DMS79 treated with DMSO at 0.1 percent for 48 hours (cell line): Measurements from ENCODE around the gene TBC1D22A.
A peak's percentile ranks its signal among the peaks of the same experiment; 100 is the strongest.

ENCODE experiments used
- DNase-seq: peaks from one replicate; lab custom pipeline; 2025; lab: John Stamatoyannopoulos, UW

Gene TBC1D22A

GRCh38 chr22:46753360-46753759 is 9.1 kb upstream of the TBC1D22A start:
- no peak for DNase-seq

- no peak for DNase-seq
These were observed 8.7 kb upstream of the TBC1D22A start for GRCh38 chr22:46753761-46754109.

- no peak for DNase-seq
These were observed 8.2 kb upstream of the TBC1D22A start for GRCh38 chr22:46754110-46754799.

GRCh38 chr22:46754826-46755225 is 7.6 kb upstream of the TBC1D22A start:
- no peak for DNase-seq

GRCh38 chr22:46755525-46755924 is 6.9 kb upstream of the TBC1D22A start:
- DNase-seq: no peak

GRCh38 chr22:46756097-46756496 is 6.4 kb upstream of the TBC1D22A start:
- no peak for DNase-seq

- DNase-seq: no peak
These were observed 5.3 kb upstream of the TBC1D22A start for GRCh38 chr22:46757104-46757503.

GRCh38 chr22:46758121-46758520 is 4.3 kb upstream of the TBC1D22A start:
- no peak for DNase-seq

- peak; percentile 25 for DNase-seq
These were observed 3.6 kb upstream of the TBC1D22A start for GRCh38 chr22:46758867-46759290.

GRCh38 chr22:46761017-46761416 is 1.4 kb upstream of the TBC1D22A start:
- DNase-seq: no peak

GRCh38 chr22:46761539-46762237 is 762 bp upstream of the TBC1D22A start:
- DNase-seq: no peak

- DNase-seq: no peak
These were observed 728 bp downstream of the TBC1D22A start for GRCh38 chr22:46763051-46763705.

GRCh38 chr22:46764140-46764680 is 1.8 kb downstream of the TBC1D22A start:
- DNase-seq: no peak

- DNase-seq: no peak
These were observed 2.5 kb downstream of the TBC1D22A start for GRCh38 chr22:46764779-46765485.

GRCh38 chr22:46766611-46767010 is 4.2 kb downstream of the TBC1D22A start:
- DNase-seq: no peak

GRCh38 chr22:46767249-46767985 is 5.0 kb downstream of the TBC1D22A start:
- no peak for DNase-seq

- DNase-seq: peak; percentile 60
These were observed 6.8 kb downstream of the TBC1D22A start for GRCh38 chr22:46769191-46769675.

- DNase-seq: no peak
These were observed 7.3 kb downstream of the TBC1D22A start for GRCh38 chr22:46769706-46770105.

GRCh38 chr22:46770151-46770641 is 7.7 kb downstream of the TBC1D22A start:
- DNase-seq: no peak

GRCh38 chr22:46770726-46771125 is 8.3 kb downstream of the TBC1D22A start:
- no peak for DNase-seq

GRCh38 chr22:46773076-46773475 is 10.6 kb downstream of the TBC1D22A start:
- no peak for DNase-seq
